ENCODE data around the gene SSC5D. TPM values are rescaled to one million over a fixed set of nuclear protein-coding genes. Genes with fewer than 3 reads are reported as not detected.

Gene SSC5D
- total and polyA plus RNA-seq, 9 of the 15 experiments (the other 6 are each of a cell fraction or from before 2014, with no cell fraction given) = 0.04 to 0.71 (median 0.14) TPM; not detected in 2

DNA sequence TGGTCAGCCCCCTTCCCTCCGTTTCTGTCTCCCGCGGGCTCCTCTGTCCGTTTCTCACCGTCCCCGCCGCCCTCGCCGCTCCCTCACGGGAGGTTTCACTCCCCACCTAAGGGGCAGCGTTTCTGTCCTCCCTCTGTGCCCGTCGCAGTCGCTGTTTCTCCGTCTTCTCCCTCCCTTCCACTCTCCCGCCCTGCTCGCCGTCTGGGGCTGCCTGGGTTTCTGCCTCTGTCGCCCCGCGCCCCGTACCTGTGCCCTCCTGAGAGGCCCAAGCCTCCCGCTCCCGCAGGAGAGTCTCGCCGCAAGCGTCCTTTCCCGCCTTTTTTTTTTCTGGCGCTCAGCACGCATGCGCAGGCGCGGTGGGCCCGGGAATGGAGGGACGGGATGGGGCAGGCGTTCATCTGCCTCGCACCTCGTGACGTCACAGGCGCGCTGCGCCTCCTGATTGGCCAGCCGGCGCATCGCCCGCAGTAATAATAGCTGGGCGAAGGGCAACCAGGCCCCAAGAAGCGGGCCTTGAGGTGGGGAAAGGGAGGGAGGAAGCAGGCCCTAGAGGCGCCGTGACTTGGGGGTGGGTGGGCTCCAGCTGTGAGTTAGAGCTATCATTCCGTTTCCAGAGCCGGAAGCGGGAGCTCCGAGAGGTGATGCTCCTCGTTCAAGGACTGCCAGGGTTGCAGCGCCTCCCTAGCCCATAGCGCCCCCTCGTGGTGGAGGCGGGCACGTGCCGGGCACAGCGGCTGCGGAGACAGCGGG is 15.4 kb downstream of the SSC5D start (continued):
- TF ChIP-seq ETV5 (CRISPR knock-in tag; IDR thresholded peaks at IDR 0.05; ENCODE audit: low read depth) (peak; percentile 79), CHD2 (IDR thresholded peaks at IDR 0.05; ENCODE audit: low read depth, low read length) (no peak; the same call in 1 of the 2 replicates), ZNF274 (IDR thresholded peaks at IDR 0.05; ENCODE audit: borderline replicate concordance, low read depth, low read length) (no peak), SRSF7 (optimal IDR thresholded peaks at IDR 0.05; ENCODE audit: low read depth, low read length) (no peak), ZFP30 (CRISPR knock-in tag; IDR thresholded peaks at IDR 0.05; ENCODE audit: borderline replicate concordance) (no peak), RFX7 (CRISPR knock-in tag; IDR thresholded peaks at IDR 0.05) (no peak), YBX1 (IDR thresholded peaks at IDR 0.05) (no peak), BRD4 (IDR thresholded peaks at IDR 0.05) (no peak), DDX20 (tag; IDR thresholded peaks at IDR 0.05; ENCODE audit: low read depth) (no peak), SMAD2 (IDR thresholded peaks at IDR 0.05; ENCODE audit: low read depth, low read length) (no peak), RBM15 (IDR thresholded peaks at IDR 0.05; ENCODE audit: insufficient read depth, low read length) (no peak), ESRRA (IDR thresholded peaks at IDR 0.05; ENCODE audit: borderline replicate concordance, low read depth) (peak; percentile 69)
- TF ChIP-seq, protein P1, sequence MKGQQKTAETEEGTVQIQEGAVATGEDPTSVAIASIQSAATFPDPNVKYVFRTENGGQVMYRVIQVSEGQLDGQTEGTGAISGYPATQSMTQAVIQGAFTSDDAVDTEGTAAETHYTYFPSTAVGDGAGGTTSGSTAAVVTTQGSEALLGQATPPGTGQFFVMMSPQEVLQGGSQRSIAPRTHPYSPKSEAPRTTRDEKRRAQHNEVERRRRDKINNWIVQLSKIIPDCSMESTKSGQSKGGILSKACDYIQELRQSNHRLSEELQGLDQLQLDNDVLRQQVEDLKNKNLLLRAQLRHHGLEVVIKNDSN (CRISPR knock-in tag; IDR thresholded peaks at IDR 0.05) = peak; percentile 81
- TF ChIP-seq, protein P2, sequence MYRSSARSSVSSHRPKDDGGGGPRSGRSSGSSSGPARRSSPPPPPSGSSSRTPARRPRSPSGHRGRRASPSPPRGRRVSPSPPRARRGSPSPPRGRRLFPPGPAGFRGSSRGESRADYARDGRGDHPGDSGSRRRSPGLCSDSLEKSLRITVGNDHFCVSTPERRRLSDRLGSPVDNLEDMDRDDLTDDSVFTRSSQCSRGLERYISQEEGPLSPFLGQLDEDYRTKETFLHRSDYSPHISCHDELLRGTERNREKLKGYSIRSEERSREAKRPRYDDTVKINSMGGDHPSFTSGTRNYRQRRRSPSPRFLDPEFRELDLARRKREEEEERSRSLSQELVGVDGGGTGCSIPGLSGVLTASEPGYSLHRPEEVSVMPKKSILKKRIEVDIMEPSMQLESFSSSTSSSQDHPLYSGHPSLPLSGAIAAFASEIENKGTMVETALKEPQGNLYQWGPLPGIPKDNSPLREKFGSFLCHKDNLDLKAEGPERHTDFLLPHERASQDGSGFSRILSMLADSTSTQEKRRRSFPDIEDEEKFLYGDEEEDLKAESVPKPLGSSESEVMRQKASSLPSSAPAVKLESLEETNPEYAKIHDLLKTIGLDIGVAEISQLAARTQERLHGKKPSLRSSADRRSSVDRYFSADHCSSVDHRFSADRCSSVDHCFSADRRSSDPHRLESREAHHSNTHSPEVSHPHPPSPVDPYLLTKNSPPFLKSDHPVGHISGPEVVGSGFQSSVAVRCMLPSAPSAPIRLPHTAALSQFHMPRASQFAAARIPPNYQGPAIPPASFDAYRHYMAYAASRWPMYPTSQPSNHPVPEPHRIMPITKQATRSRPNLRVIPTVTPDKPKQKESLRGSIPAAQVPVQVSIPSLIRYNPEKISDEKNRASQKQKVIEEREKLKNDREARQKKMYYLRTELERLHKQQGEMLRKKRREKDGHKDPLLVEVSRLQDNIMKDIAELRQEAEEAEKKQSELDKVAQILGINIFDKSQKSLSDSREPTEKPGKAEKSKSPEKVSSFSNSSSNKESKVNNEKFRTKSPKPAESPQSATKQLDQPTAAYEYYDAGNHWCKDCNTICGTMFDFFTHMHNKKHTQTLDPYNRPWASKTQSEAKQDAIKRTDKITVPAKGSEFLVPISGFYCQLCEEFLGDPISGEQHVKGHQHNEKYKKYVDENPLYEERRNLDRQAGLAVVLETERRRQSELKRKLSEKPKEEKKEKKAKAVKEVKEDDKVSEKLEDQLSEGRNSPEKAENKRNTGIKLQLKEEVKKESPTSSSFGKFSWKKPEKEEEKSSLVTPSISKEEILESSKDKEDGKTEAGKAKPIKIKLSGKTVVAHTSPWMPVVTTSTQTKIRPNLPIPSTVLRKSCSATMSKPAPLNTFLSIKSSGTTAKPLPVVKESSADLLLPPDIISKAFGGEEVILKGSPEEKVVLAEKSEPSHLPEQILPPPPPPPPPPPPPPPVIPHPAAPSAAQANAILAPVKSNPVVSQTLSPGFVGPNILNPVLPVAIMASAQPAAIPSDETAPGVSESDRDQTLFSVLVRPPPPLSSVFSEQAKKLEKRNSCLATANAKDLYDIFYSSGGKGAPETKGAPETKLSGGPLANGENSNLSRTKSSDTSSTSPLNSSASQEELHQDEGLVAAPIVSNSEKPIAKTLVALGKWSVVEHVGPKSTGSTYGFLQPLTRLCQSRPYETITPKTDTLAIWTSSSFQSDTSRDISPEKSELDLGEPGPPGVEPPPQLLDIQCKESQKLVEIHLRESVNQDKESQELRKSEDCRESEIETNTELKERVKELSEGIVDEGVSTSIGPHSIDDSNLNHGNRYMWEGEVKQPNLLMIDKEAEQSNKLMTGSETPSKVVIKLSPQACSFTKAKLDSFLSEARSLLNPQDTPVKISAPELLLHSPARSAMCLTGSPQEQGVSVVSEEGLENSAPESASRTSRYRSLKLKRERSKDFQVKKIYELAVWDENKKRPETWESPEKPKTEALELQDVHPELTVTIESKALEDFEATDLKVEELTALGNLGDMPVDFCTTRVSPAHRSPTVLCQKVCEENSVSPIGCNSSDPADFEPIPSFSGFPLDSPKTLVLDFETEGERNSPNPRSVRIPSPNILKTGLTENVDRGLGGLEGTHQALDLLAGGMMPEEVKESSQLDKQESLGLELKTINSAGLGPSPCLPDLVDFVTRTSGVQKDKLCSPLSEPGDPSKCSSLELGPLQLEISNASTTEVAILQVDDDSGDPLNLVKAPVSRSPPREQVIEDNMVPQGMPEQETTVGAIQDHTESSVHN (IDR thresholded peaks at IDR 0.05; ENCODE audit: borderline replicate concordance in 1 of 2, low read depth in 1 of 2) = 0 out of 4 replicates have a peak, but pooled peaks of 1 of the 2 experiments have one; percentile 14
- TF ChIP-seq, protein P3, sequence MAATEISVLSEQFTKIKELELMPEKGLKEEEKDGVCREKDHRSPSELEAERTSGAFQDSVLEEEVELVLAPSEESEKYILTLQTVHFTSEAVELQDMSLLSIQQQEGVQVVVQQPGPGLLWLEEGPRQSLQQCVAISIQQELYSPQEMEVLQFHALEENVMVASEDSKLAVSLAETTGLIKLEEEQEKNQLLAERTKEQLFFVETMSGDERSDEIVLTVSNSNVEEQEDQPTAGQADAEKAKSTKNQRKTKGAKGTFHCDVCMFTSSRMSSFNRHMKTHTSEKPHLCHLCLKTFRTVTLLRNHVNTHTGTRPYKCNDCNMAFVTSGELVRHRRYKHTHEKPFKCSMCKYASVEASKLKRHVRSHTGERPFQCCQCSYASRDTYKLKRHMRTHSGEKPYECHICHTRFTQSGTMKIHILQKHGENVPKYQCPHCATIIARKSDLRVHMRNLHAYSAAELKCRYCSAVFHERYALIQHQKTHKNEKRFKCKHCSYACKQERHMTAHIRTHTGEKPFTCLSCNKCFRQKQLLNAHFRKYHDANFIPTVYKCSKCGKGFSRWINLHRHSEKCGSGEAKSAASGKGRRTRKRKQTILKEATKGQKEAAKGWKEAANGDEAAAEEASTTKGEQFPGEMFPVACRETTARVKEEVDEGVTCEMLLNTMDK (IDR thresholded peaks at IDR 0.05; ENCODE audit: borderline replicate concordance, insufficient read depth, low read depth, low read length, poor library complexity, severe bottlenecking) = peak; percentile 74
- TF ChIP-seq, protein P4, sequence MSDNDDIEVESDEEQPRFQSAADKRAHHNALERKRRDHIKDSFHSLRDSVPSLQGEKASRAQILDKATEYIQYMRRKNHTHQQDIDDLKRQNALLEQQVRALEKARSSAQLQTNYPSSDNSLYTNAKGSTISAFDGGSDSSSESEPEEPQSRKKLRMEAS (CRISPR knock-in tag; IDR thresholded peaks at IDR 0.05) = peak; percentile 100
